Measurements from ENCODE around the gene FUT9.

The FUT9 gene

DNA sequence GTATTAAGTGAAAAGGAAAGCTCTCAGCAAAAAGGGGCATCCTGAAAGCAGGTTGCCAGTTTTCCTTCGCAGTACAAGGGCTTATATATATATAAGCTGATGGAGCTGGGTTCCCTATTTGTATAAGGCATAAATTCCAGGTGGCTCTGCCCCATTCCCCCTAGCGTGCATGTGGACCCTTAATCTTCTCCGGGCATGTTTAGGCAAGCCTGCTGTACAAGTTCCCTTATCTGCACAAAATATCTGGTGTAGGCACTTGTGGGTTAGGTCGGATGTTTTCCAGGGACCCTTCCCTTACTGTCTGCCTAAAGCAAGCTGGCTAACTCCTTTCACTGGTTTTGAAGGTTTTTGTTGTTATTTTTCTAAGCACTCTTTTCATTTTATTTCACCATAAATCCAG, 140.7 kb downstream of the FUT9 start:
- no peaks in the 10 kb centered on the region for H3K36me3 ChIP-seq
- TF ChIP-seq, protein P1, sequence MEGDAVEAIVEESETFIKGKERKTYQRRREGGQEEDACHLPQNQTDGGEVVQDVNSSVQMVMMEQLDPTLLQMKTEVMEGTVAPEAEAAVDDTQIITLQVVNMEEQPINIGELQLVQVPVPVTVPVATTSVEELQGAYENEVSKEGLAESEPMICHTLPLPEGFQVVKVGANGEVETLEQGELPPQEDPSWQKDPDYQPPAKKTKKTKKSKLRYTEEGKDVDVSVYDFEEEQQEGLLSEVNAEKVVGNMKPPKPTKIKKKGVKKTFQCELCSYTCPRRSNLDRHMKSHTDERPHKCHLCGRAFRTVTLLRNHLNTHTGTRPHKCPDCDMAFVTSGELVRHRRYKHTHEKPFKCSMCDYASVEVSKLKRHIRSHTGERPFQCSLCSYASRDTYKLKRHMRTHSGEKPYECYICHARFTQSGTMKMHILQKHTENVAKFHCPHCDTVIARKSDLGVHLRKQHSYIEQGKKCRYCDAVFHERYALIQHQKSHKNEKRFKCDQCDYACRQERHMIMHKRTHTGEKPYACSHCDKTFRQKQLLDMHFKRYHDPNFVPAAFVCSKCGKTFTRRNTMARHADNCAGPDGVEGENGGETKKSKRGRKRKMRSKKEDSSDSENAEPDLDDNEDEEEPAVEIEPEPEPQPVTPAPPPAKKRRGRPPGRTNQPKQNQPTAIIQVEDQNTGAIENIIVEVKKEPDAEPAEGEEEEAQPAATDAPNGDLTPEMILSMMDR (IDR thresholded peaks at IDR 0.05; ENCODE audit: low read depth, low read length): no peak
- H3K4me3 ChIP-seq (ENCODE audit: low read depth, low read length): no peak overlapping the region
- peaks cover 10% of the 10 kb centered on the region for H3K4me1 ChIP-seq
- H3K27me3 ChIP-seq: no peaks in the 10 kb centered on the region
- DNase-seq: no peak
- no peaks in the 10 kb centered on the region for H3K9me3 ChIP-seq

DNA sequence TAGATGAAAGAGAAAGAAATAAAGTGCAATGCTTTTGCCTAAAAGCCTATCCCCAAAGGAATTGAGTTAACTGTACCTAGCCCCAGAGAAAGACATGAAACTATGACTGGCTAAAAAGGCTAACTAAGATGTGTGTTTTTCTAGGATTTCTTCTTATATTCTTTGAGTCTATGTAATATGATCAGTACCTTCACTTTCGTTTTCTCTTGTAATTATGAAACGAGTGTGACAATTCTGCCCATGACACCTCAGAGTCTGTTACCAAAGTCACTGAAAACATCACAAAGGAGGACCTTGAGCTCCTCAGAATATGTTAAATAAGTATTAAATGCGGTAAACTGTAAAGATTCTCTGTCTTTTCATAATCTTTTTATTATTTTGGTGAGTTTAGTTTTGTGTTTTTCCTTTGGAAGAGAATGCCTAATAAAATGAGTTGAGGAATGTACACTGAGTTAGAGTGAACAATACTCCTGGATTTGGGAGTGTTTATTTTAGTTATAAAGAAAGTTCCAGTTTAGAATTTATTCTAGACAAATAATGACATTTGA, 141.3 kb downstream of the FUT9 start:
- DNase-seq: no peak
- Histone ChIP-seq H3K4me3 (ENCODE audit: low read depth, low read length) (no peak overlapping the region), H3K27me3 (no peaks in the 10 kb centered on the region), H3K4me1 (peaks cover 10% of the 10 kb centered on the region; the same call in 1 of the 2 replicates), H3K36me3 (no peaks in the 10 kb centered on the region), H3K9me3 (no peaks in the 10 kb centered on the region)
- TF ChIP-seq, protein P1 (IDR thresholded peaks at IDR 0.05; ENCODE audit: low read depth, low read length): no peak

DNA sequence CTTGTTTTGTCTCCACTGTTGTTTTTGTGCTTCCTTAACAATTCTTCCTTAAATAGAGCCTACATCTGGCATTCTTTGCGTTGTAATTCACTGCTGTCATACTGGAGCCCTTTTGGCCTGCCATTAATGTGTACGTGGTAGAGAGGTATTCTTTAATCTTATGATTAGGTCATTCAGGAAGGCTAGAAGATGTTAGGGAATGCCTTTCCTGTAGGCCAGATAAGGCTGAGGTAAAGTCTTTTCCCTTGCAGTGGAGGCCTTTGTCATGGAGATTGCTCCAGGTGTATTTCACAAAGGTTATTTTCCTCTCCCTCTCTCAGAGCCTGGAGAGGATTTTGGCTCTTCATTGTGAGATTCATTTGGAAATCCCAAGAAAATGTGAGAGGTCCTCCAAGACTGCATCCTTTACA, 146.9 kb downstream of the FUT9 start:
- no peak for DNase-seq
- Histone ChIP-seq H3K4me3 (ENCODE audit: low read depth, low read length) (no peak overlapping the region), H3K9me3 (no peaks in the 10 kb centered on the region), H3K36me3 (no peaks in the 10 kb centered on the region), H3K27me3 (no peaks in the 10 kb centered on the region), H3K4me1 (no peaks in the 10 kb centered on the region)
- TF ChIP-seq, protein P1 (IDR thresholded peaks at IDR 0.05; ENCODE audit: low read depth, low read length): no peak

DNA sequence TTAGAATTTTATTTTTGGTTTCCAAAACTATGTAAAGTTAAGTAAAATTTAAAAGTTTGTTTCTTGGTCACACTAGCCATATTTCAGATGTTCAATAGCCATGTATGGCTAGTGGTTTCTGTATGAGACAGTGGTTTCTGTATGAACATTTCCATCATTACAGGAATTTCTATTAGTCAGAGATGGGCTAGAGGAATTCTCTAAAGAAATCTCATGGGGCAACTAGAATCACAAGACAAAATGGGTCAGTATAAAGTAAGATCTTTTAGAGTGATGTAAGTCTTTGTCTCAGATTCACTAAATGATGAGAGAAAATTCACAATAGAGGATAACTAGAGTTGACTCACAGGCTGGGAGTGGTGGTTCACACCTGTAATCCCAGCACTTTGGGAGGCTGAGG, 149.0 kb downstream of the FUT9 start:
- H3K36me3 ChIP-seq: no peaks in the 10 kb centered on the region
- DNase-seq: no peak
- TF ChIP-seq, protein P1 (IDR thresholded peaks at IDR 0.05; ENCODE audit: low read depth, low read length): no peak

DNA sequence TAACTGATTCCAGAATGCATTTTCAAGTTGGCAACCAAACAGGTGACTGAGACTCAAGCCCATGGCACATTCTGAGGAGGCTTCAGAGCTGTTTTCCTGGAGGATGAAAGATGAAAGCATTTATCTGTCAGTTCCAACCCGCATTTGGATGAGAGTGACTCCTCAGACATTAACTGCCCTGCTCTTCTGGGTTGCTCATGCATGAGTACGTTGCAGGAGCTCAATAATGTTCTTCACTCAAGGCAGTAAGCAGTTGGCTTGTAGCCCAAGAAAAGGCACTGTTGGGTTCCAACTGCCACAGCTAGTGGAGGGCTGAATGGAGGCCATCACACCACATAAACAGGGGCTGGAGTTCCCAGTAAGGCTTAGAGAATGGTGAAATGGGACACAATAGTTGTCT, 155.3 kb downstream of the FUT9 start:
- TF ChIP-seq, protein P1 (IDR thresholded peaks at IDR 0.05; ENCODE audit: low read depth, low read length): no peak
- Histone ChIP-seq H3K4me1 (no peaks in the 10 kb centered on the region), H3K9me3 (no peaks in the 10 kb centered on the region), H3K27me3 (no peaks in the 10 kb centered on the region), H3K36me3 (no peaks in the 10 kb centered on the region), H3K4me3 (ENCODE audit: low read depth, low read length) (no peak overlapping the region)
- DNase-seq: no peak

More for the DNA sequence above, 149.0 kb downstream of the FUT9 start:
- H3K4me3 ChIP-seq (ENCODE audit: low read depth, low read length): no peak overlapping the region
- H3K27me3 ChIP-seq: no peaks in the 10 kb centered on the region
- no peaks in the 10 kb centered on the region for H3K4me1 ChIP-seq
- no peaks in the 10 kb centered on the region for H3K9me3 ChIP-seq

DNA sequence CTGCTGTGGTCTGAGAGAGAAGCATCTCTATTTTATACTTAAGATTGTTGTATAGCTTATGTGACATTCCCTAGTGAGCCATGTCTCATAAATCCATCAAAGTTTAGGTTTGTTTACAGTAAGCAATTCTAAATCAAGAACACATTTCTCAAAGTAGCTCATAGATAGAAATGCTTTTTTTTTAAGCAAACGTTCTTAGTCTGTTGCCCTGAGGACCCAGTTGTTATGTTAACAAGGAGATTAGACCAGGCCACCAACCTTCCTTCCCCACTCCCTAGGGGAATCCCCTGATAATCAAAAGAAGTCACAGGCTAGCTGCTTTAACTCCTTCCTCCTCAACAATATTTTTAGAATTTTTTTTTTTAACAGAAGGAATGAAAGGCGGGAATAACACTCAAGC, 169.0 kb downstream of the FUT9 start:
- H3K27me3 ChIP-seq: no peaks in the 10 kb centered on the region
- DNase-seq: no peak
- TF ChIP-seq, protein P1 (IDR thresholded peaks at IDR 0.05; ENCODE audit: low read depth, low read length): no peak
- no peaks in the 10 kb centered on the region for H3K4me1 ChIP-seq
- no peaks in the 10 kb centered on the region for H3K9me3 ChIP-seq
- H3K36me3 ChIP-seq: no peaks in the 10 kb centered on the region
- H3K4me3 ChIP-seq (ENCODE audit: low read depth, low read length): no peak overlapping the region
